SK-N-SH (cell line): ENCODE measurements around the gene MRPL12. TPM values are rescaled to one million over a fixed set of nuclear protein-coding genes. Genes with fewer than 3 reads are reported as not detected.

Experiments
- CTCF ChIA-PET: fragments of 300-600, 350-600 bp; formaldehyde crosslinking; extraction: SDS; loops from one replicate; lab custom pipeline; 2021; lab: Yijun Ruan, JAX
- POLR2A ChIA-PET: fragments of 350-600 bp; sonication (Branson Sonifier 250); formaldehyde crosslinking; extraction: SDS; loops from one replicate; lab custom pipeline; 2020; ENCODE audit warnings: antibody characterized with exemption, inconsistent platforms; lab: Yijun Ruan, JAX
- DNase-seq: peaks from one replicate; pipeline ENCODE4 v3.0.0; 2012
- H2AFZ ChIP-seq: fragments of 200-600 bp; sonication (generic); 2 replicates; pipeline ENCODE4 v1.8.1; 2016; ENCODE audit warnings: antibody characterized with exemption, mild to moderate bottlenecking, low read depth
- H3F3A ChIP-seq: fragments of 200-600 bp; sonication (generic); replicated peaks from 2 replicates; pipeline ENCODE3; 2016; ENCODE audit warnings: antibody characterized with exemption, mild to moderate bottlenecking; ENCODE audit not compliant: insufficient read depth
- H3K27ac ChIP-seq, 2 experiments: fragments of 200-500 bp in 1 of 2; fragments of 200-600 bp in 1 of 2; sonication (Bioruptor generic) in 1 of 2; sonication (generic), shearing (Covaris generic) in 1 of 2; 2 replicates each; pipeline versions ENCODE4 v1.5.1 to v1.6.1; 2014 to 2016; ENCODE audit warnings: low read depth in 2 of 2, inconsistent platforms in 1 of 2, low read length in 1 of 2, mild to moderate bottlenecking in 1 of 2, mixed read lengths in 1 of 2
- H3K27me3 ChIP-seq: fragments of 200-600 bp; sonication (generic), shearing (Covaris generic); 2 replicates; pipeline ENCODE4 v1.6.1; 2016; ENCODE audit warnings: mixed run types; ENCODE audit not compliant: insufficient read depth
- H3K36me3 ChIP-seq, 2 experiments: fragments of 200-500 bp in 1 of 2; fragments of 200-600 bp in 1 of 2; sonication (Bioruptor generic) in 1 of 2; sonication (generic) in 1 of 2; replicated peaks in 1 of 2; 2 replicates each; pipeline versions ENCODE3 to v1.5.1; 2014 to 2016; ENCODE audit warnings: low read length in 1 of 2, mild to moderate bottlenecking in 1 of 2; ENCODE audit not compliant: insufficient read depth in 2 of 2, control insufficient read depth in 1 of 2
- H3K4me1 ChIP-seq, 2 experiments: fragments of 200-500 bp in 1 of 2; fragments of 200-600 bp in 1 of 2; sonication (Bioruptor generic) in 1 of 2; sonication (generic), shearing (Covaris generic) in 1 of 2; 2 replicates each; pipeline versions ENCODE4 v1.5.1 to v1.6.1; 2014 to 2016; ENCODE audit warnings: low read depth in 1 of 2, low read length in 1 of 2, mixed run types in 1 of 2; ENCODE audit not compliant: insufficient read depth in 2 of 2, control insufficient read depth in 1 of 2
- H3K4me2 ChIP-seq: fragments of 200-600 bp; sonication (generic), shearing (Covaris generic); 2 replicates; pipeline ENCODE4 v1.6.1; 2017; ENCODE audit warnings: mixed run types
- H3K4me3 ChIP-seq, 2 experiments: fragments of 200-500 bp in 1 of 2; fragments of 200-600 bp in 1 of 2; sonication (Bioruptor generic) in 1 of 2; sonication (generic), shearing (Covaris generic) in 1 of 2; 2 replicates each; pipeline versions ENCODE4 v1.5.1 to v1.8.1; 2014 to 2016; ENCODE audit warnings: low read depth in 2 of 2, inconsistent platforms in 1 of 2, low read length in 1 of 2, mild to moderate bottlenecking in 1 of 2, mixed read lengths in 1 of 2, moderate library complexity in 1 of 2
- H3K79me2 ChIP-seq: fragments of 200-600 bp; sonication (generic); 2 replicates; pipeline ENCODE4 v1.8.1; 2017; ENCODE audit warnings: mild to moderate bottlenecking; ENCODE audit not compliant: insufficient read depth
- H3K9ac ChIP-seq: fragments of 200-600 bp; sonication (generic); 2 replicates; pipeline ENCODE4 v1.6.1; 2017; ENCODE audit warnings: mixed run types
- H3K9me2 ChIP-seq: fragments of 200-600 bp; sonication (generic); 2 replicates; pipeline ENCODE4 v1.6.1; 2017; ENCODE audit warnings: mixed run types
- H3K9me3 ChIP-seq: fragments of 200-600 bp; sonication (generic); 2 replicates; pipeline ENCODE4 v1.6.1; 2017; ENCODE audit warnings: mixed run types, mild to moderate bottlenecking, moderate library complexity
- H4K20me1 ChIP-seq: fragments of 200-600 bp; sonication (generic); 2 replicates; pipeline ENCODE4 v1.6.1; 2017; ENCODE audit warnings: mild to moderate bottlenecking, mixed run types; ENCODE audit not compliant: insufficient read depth
- ELF1 ChIP-seq: IDR thresholded peaks from 2 replicates; pipeline ENCODE4 v1.4.0; 2012
- EP300 ChIP-seq, 2 experiments: IDR thresholded peaks; 2 replicates each; pipeline versions ENCODE4 v1.4.0 to v1.6.1; 2012; ENCODE audit warnings: borderline replicate concordance in 1 of 2, low read depth in 1 of 2, low read length in 1 of 2
- EZH2phosphoT487 ChIP-seq: fragments of 200-600 bp; sonication (generic); IDR thresholded peaks from 2 replicates; pipeline ENCODE4 v1.6.1; 2017; ENCODE audit warnings: low read depth, mixed run types, mild to moderate bottlenecking, antibody characterized with exemption, moderate library complexity, borderline replicate concordance
- FOXJ3 ChIP-seq: sonication (generic); formaldehyde crosslinking; IDR thresholded peaks from 2 replicates; pipeline ENCODE4 v1.5.1; 2020; ENCODE audit warnings: mild to moderate bottlenecking, missing genetic modification reagents
- FOXM1 ChIP-seq: IDR thresholded peaks from 2 replicates; pipeline ENCODE4 v1.4.0; 2012; ENCODE audit warnings: low read depth, mild to moderate bottlenecking
- GATA2 ChIP-seq: sonication (generic); formaldehyde crosslinking; IDR thresholded peaks from 2 replicates; pipeline ENCODE4 v1.5.0; 2020; ENCODE audit warnings: mild to moderate bottlenecking, missing genetic modification reagents
- JUND ChIP-seq: IDR thresholded peaks from 2 replicates; pipeline ENCODE4 v1.4.0; 2012
- MAX ChIP-seq: IDR thresholded peaks from 2 replicates; pipeline ENCODE4 v1.4.0; 2012; ENCODE audit warnings: low read depth
- NRF1 ChIP-seq: IDR thresholded peaks from 2 replicates; pipeline ENCODE4 v1.6.1; 2012; ENCODE audit warnings: low read depth, mild to moderate bottlenecking, low read length
- RCOR1 ChIP-seq: fragments of 150-350 bp; IDR thresholded peaks from 2 replicates; pipeline ENCODE4 v1.6.1; 2017; ENCODE audit warnings: antibody characterized with exemption, low read length
- RFX5 ChIP-seq: IDR thresholded peaks from 2 replicates; pipeline ENCODE4 v1.6.1; 2012; ENCODE audit warnings: mild to moderate bottlenecking, improper control_type of control experiment, low read length
- RXRA ChIP-seq: IDR thresholded peaks from 2 replicates; pipeline ENCODE4 v1.4.0; 2012; ENCODE audit warnings: low read depth, mild to moderate bottlenecking, borderline replicate concordance
- SIN3A ChIP-seq: IDR thresholded peaks from 2 replicates; pipeline ENCODE4 v1.6.1; 2012; ENCODE audit warnings: low read depth, mild to moderate bottlenecking, low read length, moderate library complexity, borderline replicate concordance
- SMC3 ChIP-seq: IDR thresholded peaks from 2 replicates; pipeline ENCODE4 v1.6.1; 2012; ENCODE audit warnings: low read depth, low read length, improper control_type of control experiment
- TAF1 ChIP-seq: IDR thresholded peaks from 2 replicates; pipeline ENCODE4 v1.6.1; 2012; ENCODE audit warnings: low read depth, mild to moderate bottlenecking, low read length, moderate library complexity, borderline replicate concordance
- TCF12 ChIP-seq: IDR thresholded peaks from 2 replicates; pipeline ENCODE4 v1.4.0; 2012
- YY1 ChIP-seq: IDR thresholded peaks from 2 replicates; pipeline ENCODE4 v1.4.0; 2012; ENCODE audit warnings: low read depth, mild to moderate bottlenecking
- WGBS: methylation state at CpG from one replicate; pipeline ENCODE4 v1.1.6; 2017; ENCODE audit warnings: low lambda C conversion rate; 5-methylcytosine and 5-hydroxymethylcytosine counted together
- polyA plus RNA-seq, 3 experiments: library from polyadenylated mRNA; depleted of rRNA; stranded (reverse); fragments of >200 nt; gene quantifications; 2 replicates each; pipeline ENCODE4 v1.2.3, GENCODE V29; 2012
- TF ChIP-seq, protein P1 (sequence below): IDR thresholded peaks from 2 replicates; pipeline ENCODE4; 2012
- TF ChIP-seq, protein P2 (sequence below): IDR thresholded peaks from 2 replicates; pipeline ENCODE4 v1.4.0; 2012; ENCODE audit warnings: low read depth, borderline replicate concordance
- TF ChIP-seq, protein P3 (sequence below): fragments of 200-600 bp; sonication (generic); IDR thresholded peaks from 2 replicates; pipeline ENCODE4 v1.6.1; 2017; ENCODE audit warnings: antibody characterized with exemption, mild to moderate bottlenecking, moderate library complexity

Gene MRPL12
- polyA plus RNA-seq, 1 of the 3 experiments (the other 2 are of a cell fraction) = 322 TPM

DNA sequence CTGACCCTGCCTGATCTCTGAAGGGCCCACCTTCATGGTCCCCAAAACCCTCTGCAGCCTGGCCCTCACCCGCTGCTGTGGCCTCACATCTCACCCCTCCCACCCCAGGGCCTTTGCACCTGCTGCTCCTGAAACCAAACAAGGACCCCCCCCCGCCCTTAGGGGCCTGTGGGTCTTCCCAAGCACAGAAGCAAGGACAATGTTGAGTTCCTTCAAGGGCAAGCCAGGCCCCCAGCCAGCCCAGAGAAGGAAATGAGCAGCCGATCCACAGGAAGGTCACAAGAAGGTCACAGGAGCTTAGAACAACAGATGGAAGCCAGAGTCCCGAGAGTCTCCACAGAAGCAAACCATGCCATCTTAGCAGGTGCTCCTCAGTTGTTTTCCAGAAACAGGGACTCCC lies 46.3 kb upstream of the MRPL12 start (continued):
- no peak for TF ChIP-seq RFX5

DNA sequence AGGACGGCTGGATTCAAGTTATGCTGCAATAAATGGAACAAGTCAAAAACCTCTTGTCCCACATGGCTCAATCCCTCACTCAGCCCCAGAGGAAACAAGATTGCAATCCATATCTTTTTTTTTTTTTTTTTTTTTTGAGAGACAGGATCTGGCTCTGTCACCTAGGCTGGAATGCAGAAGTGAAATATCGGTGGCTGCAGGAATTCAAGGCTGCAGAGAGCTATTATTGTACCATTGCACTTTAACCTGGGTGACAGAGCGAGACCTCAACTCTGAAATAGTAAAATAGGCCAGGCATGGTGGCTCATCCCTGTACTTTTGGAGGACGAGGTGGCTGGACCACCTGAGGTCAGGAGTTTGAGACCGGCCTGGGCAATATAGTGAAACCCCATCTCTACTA lies 44.1 kb upstream of the MRPL12 start:
- ChIA-PET CTCF (no interaction called here), POLR2A (interaction anchor here (0.6 kb wide), 1 partner anchor 12 kb away, joined by 3 read pairs; no protein-coding TSS in a partner anchor)
- H3K79me2 ChIP-seq = no peaks in the 10 kb centered on the region
- DNase-seq = no peak
- H3K27me3 ChIP-seq = no peaks in the 10 kb centered on the region
- H2AFZ ChIP-seq = no peak overlapping the region
- H3K9ac ChIP-seq = no peak overlapping the region
- no peaks in the 10 kb centered on the region for H3K9me3 ChIP-seq
- H3F3A ChIP-seq = peaks cover 10% of the 10 kb centered on the region
- H3K27ac ChIP-seq = no peak overlapping the region
- no peaks in the 10 kb centered on the region for H4K20me1 ChIP-seq
- no peak overlapping the region for H3K4me3 ChIP-seq
- TF ChIP-seq SIN3A = no peak
- TF ChIP-seq NRF1 = no peak
- TF ChIP-seq FOXJ3 (CRISPR knock-in tag) = no peak
- TF ChIP-seq RCOR1 = no peak
- no peak for TF ChIP-seq ELF1
- TF ChIP-seq RXRA = no peak
- no peak for TF ChIP-seq EZH2phosphoT487
- TF ChIP-seq TAF1 = no peak
- TF ChIP-seq TCF12 = no peak
- no peak for TF ChIP-seq JUND
- TF ChIP-seq RFX5 = no peak
- TF ChIP-seq SMC3 = no peak
- TF ChIP-seq, protein P1, sequence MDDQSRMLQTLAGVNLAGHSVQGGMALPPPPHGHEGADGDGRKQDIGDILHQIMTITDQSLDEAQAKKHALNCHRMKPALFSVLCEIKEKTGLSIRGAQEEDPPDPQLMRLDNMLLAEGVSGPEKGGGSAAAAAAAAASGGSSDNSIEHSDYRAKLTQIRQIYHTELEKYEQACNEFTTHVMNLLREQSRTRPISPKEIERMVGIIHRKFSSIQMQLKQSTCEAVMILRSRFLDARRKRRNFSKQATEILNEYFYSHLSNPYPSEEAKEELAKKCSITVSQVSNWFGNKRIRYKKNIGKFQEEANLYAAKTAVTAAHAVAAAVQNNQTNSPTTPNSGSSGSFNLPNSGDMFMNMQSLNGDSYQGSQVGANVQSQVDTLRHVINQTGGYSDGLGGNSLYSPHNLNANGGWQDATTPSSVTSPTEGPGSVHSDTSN = no peak
- TF ChIP-seq GATA2 (CRISPR knock-in tag) = no peak
- WGBS = 77% methylated on average over 5 of the region's 5 CpGs
- no peaks in the 10 kb centered on the region for H3K36me3 ChIP-seq
- H3K4me2 ChIP-seq = no peak overlapping the region
- H3K9me2 ChIP-seq = no peaks in the 10 kb centered on the region
- H3K4me1 ChIP-seq = no peaks in the 10 kb centered on the region

- H3K4me1 ChIP-seq = peaks cover 5 to 7% of the 10 kb centered on the region in 2 experiments; a peak in 3 of 4 replicates
- POLR2A ChIA-PET = no interaction called here
- no peak overlapping the region for H2AFZ ChIP-seq
- H3K9me3 ChIP-seq = no peaks in the 10 kb centered on the region
- DNase-seq = no peak
- H3K79me2 ChIP-seq = peaks cover 11% of the 10 kb centered on the region; the same call in 1 of the 2 replicates
- TF ChIP-seq SIN3A = no peak
- TF ChIP-seq RFX5 = no peak
- TF ChIP-seq FOXM1 = no peak
- TF ChIP-seq YY1 = no peak
- TF ChIP-seq MAX = no peak
- TF ChIP-seq EP300 (IDR thresholded peaks at IDR 0.05; ENCODE audit: borderline replicate concordance in 1 of 2, low read depth in 1 of 2, low read length in 1 of 2) = no peak
- TF ChIP-seq, protein P2, sequence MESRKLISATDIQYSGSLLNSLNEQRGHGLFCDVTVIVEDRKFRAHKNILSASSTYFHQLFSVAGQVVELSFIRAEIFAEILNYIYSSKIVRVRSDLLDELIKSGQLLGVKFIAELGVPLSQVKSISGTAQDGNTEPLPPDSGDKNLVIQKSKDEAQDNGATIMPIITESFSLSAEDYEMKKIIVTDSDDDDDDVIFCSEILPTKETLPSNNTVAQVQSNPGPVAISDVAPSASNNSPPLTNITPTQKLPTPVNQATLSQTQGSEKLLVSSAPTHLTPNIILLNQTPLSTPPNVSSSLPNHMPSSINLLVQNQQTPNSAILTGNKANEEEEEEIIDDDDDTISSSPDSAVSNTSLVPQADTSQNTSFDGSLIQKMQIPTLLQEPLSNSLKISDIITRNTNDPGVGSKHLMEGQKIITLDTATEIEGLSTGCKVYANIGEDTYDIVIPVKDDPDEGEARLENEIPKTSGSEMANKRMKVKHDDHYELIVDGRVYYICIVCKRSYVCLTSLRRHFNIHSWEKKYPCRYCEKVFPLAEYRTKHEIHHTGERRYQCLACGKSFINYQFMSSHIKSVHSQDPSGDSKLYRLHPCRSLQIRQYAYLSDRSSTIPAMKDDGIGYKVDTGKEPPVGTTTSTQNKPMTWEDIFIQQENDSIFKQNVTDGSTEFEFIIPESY = no peak
- TF ChIP-seq, protein P3, sequence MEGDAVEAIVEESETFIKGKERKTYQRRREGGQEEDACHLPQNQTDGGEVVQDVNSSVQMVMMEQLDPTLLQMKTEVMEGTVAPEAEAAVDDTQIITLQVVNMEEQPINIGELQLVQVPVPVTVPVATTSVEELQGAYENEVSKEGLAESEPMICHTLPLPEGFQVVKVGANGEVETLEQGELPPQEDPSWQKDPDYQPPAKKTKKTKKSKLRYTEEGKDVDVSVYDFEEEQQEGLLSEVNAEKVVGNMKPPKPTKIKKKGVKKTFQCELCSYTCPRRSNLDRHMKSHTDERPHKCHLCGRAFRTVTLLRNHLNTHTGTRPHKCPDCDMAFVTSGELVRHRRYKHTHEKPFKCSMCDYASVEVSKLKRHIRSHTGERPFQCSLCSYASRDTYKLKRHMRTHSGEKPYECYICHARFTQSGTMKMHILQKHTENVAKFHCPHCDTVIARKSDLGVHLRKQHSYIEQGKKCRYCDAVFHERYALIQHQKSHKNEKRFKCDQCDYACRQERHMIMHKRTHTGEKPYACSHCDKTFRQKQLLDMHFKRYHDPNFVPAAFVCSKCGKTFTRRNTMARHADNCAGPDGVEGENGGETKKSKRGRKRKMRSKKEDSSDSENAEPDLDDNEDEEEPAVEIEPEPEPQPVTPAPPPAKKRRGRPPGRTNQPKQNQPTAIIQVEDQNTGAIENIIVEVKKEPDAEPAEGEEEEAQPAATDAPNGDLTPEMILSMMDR = no peak
- no peak for TF ChIP-seq RCOR1
- TF ChIP-seq FOXJ3 (CRISPR knock-in tag) = no peak
- TF ChIP-seq, all 33 proteins: peak for 0
- 89% methylated on average over 9 of the region's 9 CpGs for WGBS
- Histone ChIP-seq H3K9me2 (no peaks in the 10 kb centered on the region), H3K9ac (no peak overlapping the region), H3K4me3 (no peak overlapping the region), H3K36me3 (peaks cover 5 to 8% of the 10 kb centered on the region in 2 experiments), H3K27me3 (no peaks in the 10 kb centered on the region), H4K20me1 (no peaks in the 10 kb centered on the region), H3K4me2 (no peak overlapping the region), H3F3A (peaks cover 10% of the 10 kb centered on the region), H3K27ac (no peak overlapping the region)
- CTCF ChIA-PET = interaction anchor here (1.2 kb wide), 1 partner anchor 15 kb away, joined by 4 read pairs; no protein-coding TSS in a partner anchor
Measured at GRCh38 chr17:81660441-81660840, 42.7 kb upstream of the MRPL12 start.
